ENCODE results near the gene MMP2.

DNA sequence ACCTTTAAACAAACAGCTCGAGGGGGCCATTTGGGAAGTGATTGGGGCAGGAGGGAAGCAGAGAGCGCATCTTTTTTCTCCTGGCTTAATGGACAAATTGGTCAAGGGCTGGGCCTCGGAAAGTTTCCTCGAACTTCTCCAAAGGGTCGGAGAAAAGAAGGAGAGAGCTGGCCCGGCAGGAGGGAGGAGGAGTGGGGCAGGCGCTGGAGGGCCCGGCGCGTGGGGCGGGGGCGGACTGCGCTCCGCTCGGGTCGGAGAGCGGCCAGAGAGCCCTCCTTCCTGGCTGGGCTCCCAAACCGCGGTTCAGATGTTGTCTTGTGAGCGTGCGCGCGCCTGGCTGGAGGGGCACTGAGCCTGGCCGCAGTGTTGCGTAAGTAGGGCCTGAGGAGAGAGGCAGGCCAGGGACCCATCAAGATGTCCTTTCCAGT is 1.2 kb downstream of the MMP2 start:
- TF ChIP-seq, protein P1, sequence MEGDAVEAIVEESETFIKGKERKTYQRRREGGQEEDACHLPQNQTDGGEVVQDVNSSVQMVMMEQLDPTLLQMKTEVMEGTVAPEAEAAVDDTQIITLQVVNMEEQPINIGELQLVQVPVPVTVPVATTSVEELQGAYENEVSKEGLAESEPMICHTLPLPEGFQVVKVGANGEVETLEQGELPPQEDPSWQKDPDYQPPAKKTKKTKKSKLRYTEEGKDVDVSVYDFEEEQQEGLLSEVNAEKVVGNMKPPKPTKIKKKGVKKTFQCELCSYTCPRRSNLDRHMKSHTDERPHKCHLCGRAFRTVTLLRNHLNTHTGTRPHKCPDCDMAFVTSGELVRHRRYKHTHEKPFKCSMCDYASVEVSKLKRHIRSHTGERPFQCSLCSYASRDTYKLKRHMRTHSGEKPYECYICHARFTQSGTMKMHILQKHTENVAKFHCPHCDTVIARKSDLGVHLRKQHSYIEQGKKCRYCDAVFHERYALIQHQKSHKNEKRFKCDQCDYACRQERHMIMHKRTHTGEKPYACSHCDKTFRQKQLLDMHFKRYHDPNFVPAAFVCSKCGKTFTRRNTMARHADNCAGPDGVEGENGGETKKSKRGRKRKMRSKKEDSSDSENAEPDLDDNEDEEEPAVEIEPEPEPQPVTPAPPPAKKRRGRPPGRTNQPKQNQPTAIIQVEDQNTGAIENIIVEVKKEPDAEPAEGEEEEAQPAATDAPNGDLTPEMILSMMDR (IDR thresholded peaks at IDR 0.05), result no peak
- no peak for TF ChIP-seq POLR2A (IDR thresholded peaks at IDR 0.05)
